Measurements from ENCODE around the gene FGD6.

GRCh38 chr12:95096378-95096777 is 120.9 kb downstream of the FGD6 start:
- TF ChIP-seq EZH2 (IDR thresholded peaks at IDR 0.05; ENCODE audit: insufficient read depth, poor library complexity, severe bottlenecking): no peak
- no peak for TF ChIP-seq EZH2phosphoT487 (IDR thresholded peaks at IDR 0.05; ENCODE audit: insufficient read depth, low read depth)
